ENCODE data around the gene UBE2I. TPM values are rescaled to one million over a fixed set of nuclear protein-coding genes. Genes with fewer than 3 reads are reported as not detected.

The UBE2I gene
- total RNA-seq, 1 experiment from 2014 or later = 290 TPM

GRCh38 chr16:1326391-1326790 is 17.0 kb downstream of the UBE2I start:
- Histone ChIP-seq H3K27me3 (ENCODE audit: insufficient read depth, low read length) (no peaks in the 10 kb centered on the region), H3K79me1 (ENCODE audit: insufficient read depth, low read depth, low read length, poor library complexity, severe bottlenecking) (no peaks in the 10 kb centered on the region), H3T11ph (ENCODE audit: low read length) (no peak overlapping the region), H4K91ac (ENCODE audit: insufficient read length, low read depth, low read length) (no peak overlapping the region), H2AFZ (ENCODE audit: low read length) (no peak overlapping the region), H3K27ac (ENCODE audit: insufficient read length, low read depth, low read length) (no peak overlapping the region), H4K8ac (replicated peaks; ENCODE audit: insufficient read length, low read depth, low read length) (no peak overlapping the region), H4K20me1 (ENCODE audit: control insufficient read depth, insufficient read depth, insufficient read length) (no peaks in the 10 kb centered on the region), H2BK15ac (ENCODE audit: low read depth, low read length) (no peak overlapping the region), H2BK20ac (ENCODE audit: low read depth, low read length, poor library complexity, severe bottlenecking) (no peak overlapping the region), H3K56ac (ENCODE audit: insufficient read length, low read depth, low read length) (no peak overlapping the region), H3K23me2 (ENCODE audit: insufficient read length, low read depth, low read length, poor library complexity, severe bottlenecking) (no peaks in the 10 kb centered on the region), H2AK5ac (ENCODE audit: insufficient read length, low read length) (no peak overlapping the region), H2BK12ac (ENCODE audit: insufficient read length, low read depth, low read length) (no peak overlapping the region), H3K79me2 (ENCODE audit: insufficient read depth, low read length) (no peaks in the 10 kb centered on the region), H3K9ac (ENCODE audit: extremely low read depth, insufficient read length, low read length) (no peak overlapping the region), H3K9me3 (ENCODE audit: control insufficient read depth, low read depth, low read length) (no peaks in the 10 kb centered on the region), H2BK120ac (ENCODE audit: low read depth, low read length, poor library complexity, severe bottlenecking) (no peak overlapping the region), H3K4me2 (ENCODE audit: insufficient read depth, insufficient read length, low read length) (no peak overlapping the region), H4K5ac (ENCODE audit: insufficient read length, low read depth, low read length) (no peak overlapping the region), H3K4ac (ENCODE audit: low read depth, low read length) (no peak overlapping the region), H3K14ac (ENCODE audit: insufficient read depth, low read length) (no peak overlapping the region), H3K23ac (ENCODE audit: insufficient read length, low read depth, low read length) (no peak overlapping the region), H3K4me1 (ENCODE audit: insufficient read depth, low read length) (no peaks in the 10 kb centered on the region), H3K18ac (ENCODE audit: insufficient read length, low read depth, low read length) (no peak overlapping the region), H2BK5ac (ENCODE audit: insufficient read length, low read length) (no peak overlapping the region)
- Mint-ChIP-seq H3K27ac (peak overlapping the region in 1 of 3 experiments; percentile 57; a peak in 2 of 7 replicates), H3K4me1 (peaks cover 3 to 9% of the 10 kb centered on the region in 2 experiments), H3K9me3 (no peaks in the 10 kb centered on the region), H3K36me3 (ENCODE audit: insufficient read depth in 1 of 3, low read depth in 3 of 3) (peaks cover 2 to 36% (median 17%) of the 10 kb centered on the region in 3 experiments), H3K4me3 (no peak overlapping the region), H3K27me3 (ENCODE audit: low read depth) (no peaks in the 10 kb centered on the region; the same call in 1 of the 2 replicates)
- no peak for TF ChIP-seq CTCF (conservative IDR thresholded peaks at IDR 0.05)
- no CpG with 5 or more reads among the region's 17 CpGs for WGBS (ENCODE audit: extremely low coverage, insufficient read length, low lambda C conversion rate)
- no peak for DNase-seq

Data from H9 (cell line).